ENCODE results near the gene APOBEC3F. TPM values are rescaled to one million over a fixed set of nuclear protein-coding genes. Genes with fewer than 3 reads are reported as not detected.
"Not testable (repeated sequence)": the region's sequence is repeated elsewhere in the genome, so short reads cannot be mapped to it uniquely, and the experiment has no call there.

Gene APOBEC3F
- total RNA-seq (2022) (1.3 and 1.4 TPM in 2 replicates), Bru-seq, nascent RNA (percentile 29 among the genes with signal in this experiment), BruChase-seq, experiment 1, labeled RNA remaining after a 6-hour chase (percentile 44 among the genes with signal in this experiment), BruChase-seq, experiment 2, labeled RNA remaining after a 2-hour chase (percentile 33 among the genes with signal in this experiment)
- long read RNA-seq, partial matches to known transcripts: 1 of 3 reads
- long read RNA-seq, other reads (novel, unspliced or antisense): 1 of 3 reads

DNA sequence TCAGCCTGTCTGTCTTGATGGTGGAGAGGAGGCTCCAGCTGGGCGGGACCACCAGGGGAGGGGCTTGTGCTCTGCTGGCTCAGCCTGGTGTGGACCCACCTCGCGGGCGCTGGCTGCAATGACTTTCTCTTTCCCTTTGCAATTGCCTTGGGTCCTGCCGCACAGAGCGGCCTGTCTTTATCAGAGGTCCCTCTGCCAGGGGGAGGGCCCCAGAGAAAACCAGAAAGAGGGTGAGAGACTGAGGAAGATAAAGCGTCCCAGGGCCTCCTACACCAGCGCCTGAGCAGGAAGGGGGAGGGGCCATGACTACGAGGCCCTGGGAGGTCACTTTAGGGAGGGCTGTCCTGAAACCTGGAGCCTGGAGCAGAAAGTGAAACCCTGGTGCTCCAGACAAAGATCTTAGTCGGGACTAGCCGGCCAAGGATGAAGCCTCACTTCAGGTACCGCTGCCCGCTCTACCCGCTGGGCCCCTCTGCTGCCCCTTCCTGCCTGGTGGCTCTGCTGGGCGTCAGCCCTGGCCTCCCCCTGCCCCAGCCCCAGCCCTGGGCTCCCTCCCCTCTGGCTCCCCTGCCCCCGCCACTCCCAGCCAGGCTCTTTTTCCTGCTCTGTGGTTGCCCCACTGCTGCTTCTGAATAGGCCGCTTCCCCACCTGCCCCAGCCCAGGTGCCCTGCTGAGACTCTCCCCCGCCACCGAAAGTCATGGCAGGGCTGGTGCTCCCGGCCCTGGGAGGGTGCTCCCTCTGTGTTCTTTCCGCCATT, at the start of gene APOBEC3F:
Gene APOBEC3F, plus strand, starts transcription at position 327 of the 759 bp plus-strand sequence. Its CDS starts 97 bp downstream, at position 424.
- H3K36me3 Mint-ChIP-seq (ENCODE audit: insufficient read depth, unreplicated experiment); POLR2A ChIA-PET; H3K9me3 Mint-ChIP-seq (ENCODE audit: unreplicated experiment); BruUV-seq (replicated peaks); H3K4me1 Mint-ChIP-seq (ENCODE audit: insufficient read depth, unreplicated experiment); H3K27me3 Mint-ChIP-seq (ENCODE audit: insufficient read depth, unreplicated experiment); intact Hi-C loops (cut with micrococcal nuclease); CTCF ChIA-PET: not testable (repeated sequence)
- peak; percentile 64 for DNase-seq (ENCODE audit: unreplicated experiment)
- peak within 1 kb of the TSS; percentile 60 for H3K27ac Mint-ChIP-seq (ENCODE audit: low read depth, unreplicated experiment)
- H3K4me3 Mint-ChIP-seq (ENCODE audit: unreplicated experiment): peak within 1 kb of the TSS; percentile 69

DNA sequence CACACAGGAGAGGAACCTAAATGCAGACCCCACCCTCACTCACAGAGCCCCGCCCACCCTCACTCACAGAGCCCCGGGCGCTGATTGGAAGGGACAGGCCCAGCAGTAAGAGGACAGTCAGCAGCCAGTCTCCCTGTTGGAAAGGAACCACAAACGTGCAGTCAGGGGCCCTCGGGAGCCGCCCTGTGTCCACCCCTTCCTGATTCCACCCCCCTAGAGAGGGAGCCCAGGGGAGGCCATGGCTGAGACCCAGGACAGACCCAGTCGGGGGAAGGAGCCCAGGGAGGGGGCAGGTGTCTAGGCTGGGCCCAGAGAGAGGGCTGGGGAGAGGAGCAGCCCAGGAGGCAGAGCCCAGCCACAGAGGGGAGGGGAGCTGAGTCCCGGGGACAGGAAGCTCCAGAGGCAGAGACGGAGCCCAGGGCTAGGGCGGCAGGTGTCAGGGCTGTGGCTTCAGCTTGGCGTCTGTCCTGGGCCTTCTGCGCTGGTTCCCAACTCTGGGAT, 47.7 kb upstream of the APOBEC3F start:
- POLR2A ChIA-PET; H3K4me1 Mint-ChIP-seq (ENCODE audit: insufficient read depth, unreplicated experiment); DNase-seq (ENCODE audit: unreplicated experiment); H3K27ac Mint-ChIP-seq (ENCODE audit: low read depth, unreplicated experiment); H3K9me3 Mint-ChIP-seq (ENCODE audit: unreplicated experiment); H3K36me3 Mint-ChIP-seq (ENCODE audit: insufficient read depth, unreplicated experiment); BruUV-seq (replicated peaks); H3K4me3 Mint-ChIP-seq (ENCODE audit: unreplicated experiment); CTCF ChIA-PET; intact Hi-C loops (cut with micrococcal nuclease): not testable (repeated sequence)
- peaks cover 43% of the 10 kb centered on the region for H3K27me3 Mint-ChIP-seq (ENCODE audit: insufficient read depth, unreplicated experiment)

DNA sequence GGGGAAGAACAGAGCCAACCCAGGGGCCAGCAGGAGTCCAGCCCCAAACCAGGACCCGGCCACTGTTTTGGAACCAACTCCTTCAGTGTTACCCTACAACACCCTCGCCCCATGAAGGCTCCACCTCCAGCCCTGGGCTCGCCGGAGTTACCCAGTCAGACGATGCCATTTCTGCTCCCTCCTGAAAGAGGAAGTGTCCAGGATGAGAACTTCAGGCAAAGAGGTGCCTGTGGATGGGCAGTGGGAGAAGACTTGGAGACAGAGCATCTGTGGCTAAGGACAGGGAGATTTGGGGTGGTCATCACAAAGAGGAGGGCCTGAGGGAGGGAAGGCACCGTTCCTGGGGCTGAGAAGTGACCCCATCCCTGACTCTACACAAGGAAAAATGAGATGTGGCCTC, 44.6 kb upstream of the APOBEC3F start:
- Mint-ChIP-seq H3K27me3 (ENCODE audit: insufficient read depth, unreplicated experiment) (peaks cover 54% of the 10 kb centered on the region), H3K4me1 (ENCODE audit: insufficient read depth, unreplicated experiment) (no peaks in the 10 kb centered on the region), H3K9me3 (ENCODE audit: unreplicated experiment) (peaks cover 7% of the 10 kb centered on the region), H3K36me3 (ENCODE audit: insufficient read depth, unreplicated experiment) (no peaks in the 10 kb centered on the region), H3K27ac (ENCODE audit: low read depth, unreplicated experiment) (no peak overlapping the region), H3K4me3 (ENCODE audit: unreplicated experiment) (no peak overlapping the region)
- intact Hi-C loops (cut with micrococcal nuclease): no loop called here
- ChIA-PET POLR2A (no interaction called here), CTCF (interaction anchor here (0.8 kb wide), 1 partner anchor 127 kb away, joined by 3 read pairs; no protein-coding TSS in a partner anchor)
- no TSS peak for BruUV-seq (replicated peaks)
- no peak for DNase-seq (ENCODE audit: unreplicated experiment)
- TF ChIP-seq, protein P1, sequence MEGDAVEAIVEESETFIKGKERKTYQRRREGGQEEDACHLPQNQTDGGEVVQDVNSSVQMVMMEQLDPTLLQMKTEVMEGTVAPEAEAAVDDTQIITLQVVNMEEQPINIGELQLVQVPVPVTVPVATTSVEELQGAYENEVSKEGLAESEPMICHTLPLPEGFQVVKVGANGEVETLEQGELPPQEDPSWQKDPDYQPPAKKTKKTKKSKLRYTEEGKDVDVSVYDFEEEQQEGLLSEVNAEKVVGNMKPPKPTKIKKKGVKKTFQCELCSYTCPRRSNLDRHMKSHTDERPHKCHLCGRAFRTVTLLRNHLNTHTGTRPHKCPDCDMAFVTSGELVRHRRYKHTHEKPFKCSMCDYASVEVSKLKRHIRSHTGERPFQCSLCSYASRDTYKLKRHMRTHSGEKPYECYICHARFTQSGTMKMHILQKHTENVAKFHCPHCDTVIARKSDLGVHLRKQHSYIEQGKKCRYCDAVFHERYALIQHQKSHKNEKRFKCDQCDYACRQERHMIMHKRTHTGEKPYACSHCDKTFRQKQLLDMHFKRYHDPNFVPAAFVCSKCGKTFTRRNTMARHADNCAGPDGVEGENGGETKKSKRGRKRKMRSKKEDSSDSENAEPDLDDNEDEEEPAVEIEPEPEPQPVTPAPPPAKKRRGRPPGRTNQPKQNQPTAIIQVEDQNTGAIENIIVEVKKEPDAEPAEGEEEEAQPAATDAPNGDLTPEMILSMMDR (IDR thresholded peaks at IDR 0.05; ENCODE audit: unreplicated experiment): no peak

DNA sequence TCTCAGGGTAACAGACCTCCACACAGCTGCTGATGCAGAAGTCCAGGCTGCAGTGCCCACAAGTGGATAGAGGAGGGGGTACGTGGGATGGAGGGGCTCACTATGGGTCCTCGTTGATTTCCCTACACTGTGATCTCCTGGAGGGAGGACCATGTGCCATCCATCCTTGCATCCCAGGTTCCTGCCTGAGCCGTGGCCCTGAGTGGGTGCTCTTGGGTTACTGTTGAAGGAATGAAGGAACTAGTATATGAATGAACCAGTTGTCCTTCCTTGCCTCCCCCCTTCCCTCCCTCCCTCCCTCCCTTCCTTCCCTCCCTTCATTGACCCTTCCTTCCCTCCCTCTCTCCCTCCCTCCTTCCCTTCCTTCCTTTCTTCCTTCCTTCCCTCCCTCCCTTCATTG, 43.1 kb upstream of the APOBEC3F start:
- intact Hi-C loops (cut with micrococcal nuclease): no loop called here
- H3K4me1 Mint-ChIP-seq (ENCODE audit: insufficient read depth, unreplicated experiment): no peaks in the 10 kb centered on the region
- peaks cover 54% of the 10 kb centered on the region for H3K27me3 Mint-ChIP-seq (ENCODE audit: insufficient read depth, unreplicated experiment)
- H3K36me3 Mint-ChIP-seq (ENCODE audit: insufficient read depth, unreplicated experiment): no peaks in the 10 kb centered on the region
- peaks cover 7% of the 10 kb centered on the region for H3K9me3 Mint-ChIP-seq (ENCODE audit: unreplicated experiment)
- DNase-seq (ENCODE audit: unreplicated experiment): no peak
- ChIA-PET POLR2A (no interaction called here), CTCF (interaction anchor here (0.7 kb wide), 2 partner anchors 126 to 319 kb away, joined by 3 read pairs; no protein-coding TSS in a partner anchor)
- no peak overlapping the region for H3K27ac Mint-ChIP-seq (ENCODE audit: low read depth, unreplicated experiment)
- no TSS peak for BruUV-seq (replicated peaks)
- no peak overlapping the region for H3K4me3 Mint-ChIP-seq (ENCODE audit: unreplicated experiment)
- TF ChIP-seq, protein P1 (IDR thresholded peaks at IDR 0.05; ENCODE audit: unreplicated experiment): no peak
